Epithelial cell of proximal tubule (primary cell): ENCODE measurements around the gene PCDH15. TPM values are rescaled to one million over a fixed set of nuclear protein-coding genes. Genes with fewer than 3 reads are reported as not detected.

ENCODE experiments used
- DNase-seq: peaks from one replicate; pipeline ENCODE4 v3.0.0-alpha.2; 2011; ENCODE audit warnings: low read depth
- H3K4me3 ChIP-seq: 2 replicates; pipeline ENCODE4 v1.5.1; 2011; ENCODE audit warnings: low read depth, mild to moderate bottlenecking, low read length
- CTCF ChIP-seq: conservative IDR thresholded peaks from 2 replicates; pipeline ENCODE4 v1.5.1; 2012; ENCODE audit warnings: low read depth, mild to moderate bottlenecking, low read length
- total RNA-seq: library from RNA; depleted of rRNA; stranded (reverse); fragments of >200 nt; gene quantifications from 2 replicates; pipeline ENCODE4 v1.2.3, GENCODE V29; 2015

PCDH15 gene
- total RNA-seq, 1 donor from 2014 or later: not detected

GRCh38 chr10:53918755-53919154 lies 882.3 kb downstream of the PCDH15 start:
- DNase-seq: no peak
- TF ChIP-seq CTCF: no peak
- H3K4me3 ChIP-seq: no peak overlapping the region

- no peak overlapping the region for H3K4me3 ChIP-seq
- TF ChIP-seq CTCF: no peak
- no peak for DNase-seq
Observed at GRCh38 chr10:53909791-53910190, 891.2 kb downstream of the PCDH15 start.

- no peak for DNase-seq
- TF ChIP-seq CTCF: no peak
- H3K4me3 ChIP-seq: no peak overlapping the region
Observed at GRCh38 chr10:53904506-53905241, 896.4 kb downstream of the PCDH15 start.

GRCh38 chr10:53903756-53904155 lies 897.3 kb downstream of the PCDH15 start:
- no peak for DNase-seq
- no peak for TF ChIP-seq CTCF
- no peak overlapping the region for H3K4me3 ChIP-seq

- DNase-seq: no peak
- no peak for TF ChIP-seq CTCF
- H3K4me3 ChIP-seq: no peak overlapping the region
Observed at GRCh38 chr10:53899463-53900160, 901.4 kb downstream of the PCDH15 start.

GRCh38 chr10:53898532-53898931 lies 902.5 kb downstream of the PCDH15 start:
- H3K4me3 ChIP-seq: no peak overlapping the region
- DNase-seq: no peak
- no peak for TF ChIP-seq CTCF
